Activated naive CD8-positive, alpha-beta T cell treated with anti-CD3 and anti-CD28 coated beads, Interleukin-2, amount 50 U/mL, for 24 hours (primary cell): Measurements from ENCODE around the gene PEAK1.

ENCODE experiments used
- ATAC-seq: fragments of 150-1000 bp; cut with Tn5 transposase; one replicate; pipeline ENCODE4 v1.10.0; 2021
- DNase-seq: peaks from one replicate; pipeline ENCODE4 v3.0.0; 2021
- H3K27ac Mint-ChIP-seq: one replicate; pipeline ENCODE4 v1.8.0; 2021; ENCODE audit warnings: mild to moderate bottlenecking, mixed read lengths
- H3K27me3 Mint-ChIP-seq: one replicate; pipeline ENCODE4 v1.8.0; 2021; ENCODE audit warnings: mixed read lengths
- H3K36me3 Mint-ChIP-seq: one replicate; pipeline ENCODE4 v1.8.0; 2021; ENCODE audit warnings: low read depth, mixed read lengths
- H3K4me1 Mint-ChIP-seq: one replicate; pipeline ENCODE4 v1.8.0; 2021; ENCODE audit warnings: mixed read lengths
- H3K4me3 Mint-ChIP-seq: one replicate; pipeline ENCODE4 v1.8.0; 2021; ENCODE audit warnings: mild to moderate bottlenecking, moderate library complexity, mixed read lengths
- H3K9me3 Mint-ChIP-seq: one replicate; pipeline ENCODE4 v1.8.0; 2021; ENCODE audit warnings: mixed read lengths

PEAK1 gene

DNA sequence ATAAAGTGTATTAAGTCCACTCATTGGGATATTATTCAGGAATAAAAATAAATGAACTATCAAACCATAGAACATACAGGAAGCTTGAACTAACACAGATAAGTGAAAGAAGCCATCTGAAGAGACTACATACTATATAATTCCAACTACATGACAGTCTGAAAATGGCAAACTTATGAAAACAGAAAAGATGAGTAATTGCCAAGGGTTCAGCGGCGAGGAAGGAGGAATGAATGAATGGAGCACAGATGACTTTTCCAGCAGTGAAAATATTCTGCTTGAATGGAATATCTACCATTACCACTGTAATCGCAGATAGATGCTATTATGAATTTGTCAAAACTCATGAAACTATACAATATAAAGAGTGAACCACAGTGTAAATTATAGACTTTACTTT, 79.7 kb downstream of the PEAK1 start:
- no peak overlapping the region for H3K4me3 Mint-ChIP-seq
- H3K27ac Mint-ChIP-seq = no peak overlapping the region
- peaks cover 28% of the 10 kb centered on the region for H3K36me3 Mint-ChIP-seq
- H3K27me3 Mint-ChIP-seq = no peaks in the 10 kb centered on the region
- H3K9me3 Mint-ChIP-seq = peaks cover 10% of the 10 kb centered on the region
- H3K4me1 Mint-ChIP-seq = no peaks in the 10 kb centered on the region
- ATAC-seq (no peak), DNase-seq (no peak)

- no peak for ATAC-seq
- Mint-ChIP-seq H3K4me3 (no peak overlapping the region), H3K4me1 (no peaks in the 10 kb centered on the region), H3K27me3 (no peaks in the 10 kb centered on the region), H3K27ac (no peak overlapping the region), H3K36me3 (peaks cover 5% of the 10 kb centered on the region), H3K9me3 (no peaks in the 10 kb centered on the region)
- DNase-seq = no peak
These were observed 83.9 kb downstream of the PEAK1 start for GRCh38 chr15:77336006-77336405.

- no peaks in the 10 kb centered on the region for H3K9me3 Mint-ChIP-seq
- H3K36me3 Mint-ChIP-seq = peaks cover 4% of the 10 kb centered on the region
- H3K27me3 Mint-ChIP-seq = no peaks in the 10 kb centered on the region
- ATAC-seq (no peak), DNase-seq (no peak)
- H3K4me1 Mint-ChIP-seq = no peaks in the 10 kb centered on the region
- H3K27ac Mint-ChIP-seq = no peak overlapping the region
- no peak overlapping the region for H3K4me3 Mint-ChIP-seq
These were observed 84.6 kb downstream of the PEAK1 start for GRCh38 chr15:77335298-77335697.

- Mint-ChIP-seq H3K4me3 (no peak overlapping the region), H3K9me3 (no peaks in the 10 kb centered on the region), H3K27ac (no peak overlapping the region), H3K4me1 (no peaks in the 10 kb centered on the region), H3K27me3 (no peaks in the 10 kb centered on the region), H3K36me3 (peaks cover 2% of the 10 kb centered on the region)
- DNase-seq = no peak
- no peak for ATAC-seq
These were observed 86.7 kb downstream of the PEAK1 start for GRCh38 chr15:77333166-77333565.

- Mint-ChIP-seq H3K36me3 (no peaks in the 10 kb centered on the region), H3K27ac (no peak overlapping the region), H3K4me3 (no peak overlapping the region), H3K27me3 (no peaks in the 10 kb centered on the region), H3K4me1 (no peaks in the 10 kb centered on the region), H3K9me3 (no peaks in the 10 kb centered on the region)
- DNase-seq (no peak), ATAC-seq (no peak)
These were observed 90.7 kb downstream of the PEAK1 start for GRCh38 chr15:77329202-77329601.

DNA sequence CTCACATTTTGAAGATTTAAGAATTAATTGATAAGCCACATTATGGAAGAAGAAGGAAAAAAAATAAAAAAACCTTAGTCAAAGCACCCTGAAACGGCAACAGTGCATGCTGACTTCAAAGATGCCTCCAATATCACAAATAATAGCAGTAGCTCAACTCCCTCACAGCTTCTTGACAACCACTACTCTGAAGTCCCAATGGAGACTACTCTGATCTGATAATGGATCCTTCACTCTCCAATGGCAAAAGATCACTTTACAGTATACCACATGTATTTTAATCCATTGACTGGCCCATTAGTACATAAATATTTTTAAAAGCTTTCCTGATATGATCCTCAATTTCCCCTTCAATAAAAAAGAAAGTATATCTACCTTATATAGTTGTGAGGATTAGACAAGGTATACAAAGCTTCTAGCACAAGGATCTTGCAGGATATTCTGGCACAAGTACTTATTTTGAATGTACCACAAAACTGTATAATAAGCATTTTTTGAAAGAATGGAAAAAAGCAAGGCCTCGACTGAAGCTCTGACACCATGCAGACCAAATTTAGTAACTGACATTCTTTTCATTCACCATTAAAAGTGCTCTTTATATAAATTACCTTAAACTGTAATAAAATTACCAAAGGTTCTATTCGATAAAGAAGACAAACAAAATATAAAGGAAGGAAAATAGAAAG, 91.9 kb downstream of the PEAK1 start:
- no peak for ATAC-seq
- Mint-ChIP-seq H3K9me3 (no peaks in the 10 kb centered on the region), H3K27ac (no peak overlapping the region), H3K27me3 (no peaks in the 10 kb centered on the region), H3K4me3 (no peak overlapping the region), H3K4me1 (no peaks in the 10 kb centered on the region), H3K36me3 (peaks cover 5% of the 10 kb centered on the region)
- no peak for DNase-seq

DNA sequence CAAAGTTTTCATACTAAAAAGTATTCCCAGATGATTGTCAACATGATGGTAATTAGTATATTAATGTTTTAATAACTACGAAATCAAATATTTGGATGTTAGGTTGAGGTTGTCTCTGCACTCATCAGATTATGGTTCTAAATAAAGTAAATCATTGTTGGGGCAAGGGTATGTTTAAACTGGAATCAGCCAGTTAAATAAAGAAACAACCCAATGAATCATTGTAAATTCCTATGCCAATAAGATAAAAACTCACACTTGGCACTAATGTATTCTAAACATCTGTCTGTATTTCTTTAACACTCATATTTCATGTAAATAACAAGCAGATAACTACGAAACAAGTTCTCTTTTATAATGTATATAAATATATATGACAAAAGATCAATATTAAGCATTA, 92.7 kb downstream of the PEAK1 start:
- no peak for DNase-seq
- Mint-ChIP-seq H3K4me3 (no peak overlapping the region), H3K27me3 (no peaks in the 10 kb centered on the region), H3K27ac (no peak overlapping the region), H3K36me3 (peaks cover 5% of the 10 kb centered on the region), H3K9me3 (no peaks in the 10 kb centered on the region), H3K4me1 (no peaks in the 10 kb centered on the region)
- ATAC-seq = no peak

DNA sequence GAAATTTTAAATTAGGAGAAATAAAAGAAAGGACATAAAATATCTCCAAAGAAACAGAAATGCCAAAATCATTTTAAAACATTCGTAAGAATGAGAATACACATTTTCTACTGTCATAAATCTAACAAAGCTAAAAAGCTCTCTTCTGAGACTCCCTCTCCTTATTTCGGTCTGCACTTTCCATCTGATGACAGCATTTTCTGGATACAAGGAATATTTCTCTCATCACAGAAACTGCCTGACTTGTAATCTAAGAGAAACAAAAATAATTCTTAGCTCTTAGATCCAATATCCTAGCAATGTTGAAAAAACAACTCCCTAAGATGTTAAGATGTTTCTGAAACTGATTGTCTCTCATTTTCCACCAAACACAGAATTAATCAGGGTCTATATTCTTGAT, 93.5 kb downstream of the PEAK1 start:
- DNase-seq = no peak

DNA sequence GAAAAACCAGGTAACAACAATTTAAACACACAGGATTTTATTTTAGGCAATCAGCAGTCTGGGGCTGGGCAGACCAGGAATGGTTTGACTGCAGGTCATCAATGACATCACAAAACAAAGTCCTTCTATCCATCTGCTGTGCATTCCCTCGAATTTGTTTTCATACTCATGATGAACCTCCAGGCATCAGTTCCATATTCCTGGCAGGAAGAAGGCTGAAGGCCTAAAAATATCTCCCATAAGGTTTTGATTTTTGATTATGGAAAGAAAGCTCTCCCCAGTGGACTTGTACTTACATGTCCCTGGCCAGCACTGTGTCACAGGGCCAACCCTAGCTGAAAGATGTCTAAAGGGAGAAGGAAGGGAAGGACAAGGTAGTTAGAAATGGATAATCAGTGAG, 107.4 kb downstream of the PEAK1 start:
- peaks cover 4% of the 10 kb centered on the region for H3K4me1 Mint-ChIP-seq
- H3K9me3 Mint-ChIP-seq = no peaks in the 10 kb centered on the region
- no peaks in the 10 kb centered on the region for H3K36me3 Mint-ChIP-seq
- no peak overlapping the region for H3K27ac Mint-ChIP-seq
- DNase-seq (no peak), ATAC-seq (no peak)
- no peaks in the 10 kb centered on the region for H3K27me3 Mint-ChIP-seq
- no peak overlapping the region for H3K4me3 Mint-ChIP-seq

More for the DNA sequence above, 93.5 kb downstream of the PEAK1 start:
- peaks cover 4% of the 10 kb centered on the region for H3K9me3 Mint-ChIP-seq
- no peaks in the 10 kb centered on the region for H3K27me3 Mint-ChIP-seq
- H3K36me3 Mint-ChIP-seq = peaks cover 9% of the 10 kb centered on the region
- H3K4me1 Mint-ChIP-seq = no peaks in the 10 kb centered on the region
- H3K27ac Mint-ChIP-seq = no peak overlapping the region
- H3K4me3 Mint-ChIP-seq = no peak overlapping the region
- ATAC-seq = no peak

DNA sequence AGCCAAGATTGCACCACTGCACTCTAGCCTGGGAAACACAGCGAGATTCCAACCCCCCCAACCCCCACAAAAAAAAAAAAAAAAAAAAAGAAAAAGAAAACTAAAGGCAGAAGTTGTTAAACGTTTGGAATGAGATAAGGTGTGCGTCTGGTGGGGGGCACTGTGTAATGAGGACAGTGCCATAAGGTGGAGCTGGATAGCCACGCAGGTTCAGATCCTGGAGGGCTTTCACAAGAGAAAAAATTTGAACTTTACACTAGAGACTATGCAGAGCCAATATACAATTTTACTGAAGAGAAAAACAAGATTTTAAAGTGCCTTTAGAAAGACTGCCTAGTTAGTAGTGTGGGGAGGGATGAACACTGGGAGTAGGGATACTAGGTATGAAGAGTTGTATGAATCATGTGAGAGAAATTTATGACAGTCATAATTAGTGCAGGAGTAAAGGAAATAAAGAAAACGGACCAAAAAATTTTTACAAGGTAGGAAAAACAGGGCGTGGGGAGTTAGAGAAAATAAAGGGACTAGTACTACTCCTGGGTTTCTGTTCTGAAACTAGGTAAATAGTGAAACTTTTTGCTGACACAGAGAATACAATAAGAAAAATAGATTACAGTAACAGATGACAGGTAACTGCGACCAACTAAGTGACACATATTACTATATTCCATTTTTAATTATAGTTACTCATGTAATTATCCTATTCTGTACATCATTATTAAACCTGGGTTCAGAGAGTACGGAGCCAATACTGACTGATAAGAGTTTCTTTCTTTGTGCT, 108.1 kb downstream of the PEAK1 start:
- DNase-seq (no peak), ATAC-seq (no peak)
- Mint-ChIP-seq H3K27me3 (no peaks in the 10 kb centered on the region), H3K9me3 (no peaks in the 10 kb centered on the region), H3K27ac (no peak overlapping the region), H3K4me3 (no peak overlapping the region), H3K36me3 (no peaks in the 10 kb centered on the region), H3K4me1 (peaks cover 4% of the 10 kb centered on the region)

- H3K27ac Mint-ChIP-seq = no peak overlapping the region
- peaks cover 4% of the 10 kb centered on the region for H3K4me1 Mint-ChIP-seq
- H3K4me3 Mint-ChIP-seq = no peak overlapping the region
- no peaks in the 10 kb centered on the region for H3K36me3 Mint-ChIP-seq
- DNase-seq (no peak), ATAC-seq (no peak)
- no peaks in the 10 kb centered on the region for H3K27me3 Mint-ChIP-seq
- H3K9me3 Mint-ChIP-seq = no peaks in the 10 kb centered on the region
These were observed 108.9 kb downstream of the PEAK1 start for GRCh38 chr15:77311020-77311419.

DNA sequence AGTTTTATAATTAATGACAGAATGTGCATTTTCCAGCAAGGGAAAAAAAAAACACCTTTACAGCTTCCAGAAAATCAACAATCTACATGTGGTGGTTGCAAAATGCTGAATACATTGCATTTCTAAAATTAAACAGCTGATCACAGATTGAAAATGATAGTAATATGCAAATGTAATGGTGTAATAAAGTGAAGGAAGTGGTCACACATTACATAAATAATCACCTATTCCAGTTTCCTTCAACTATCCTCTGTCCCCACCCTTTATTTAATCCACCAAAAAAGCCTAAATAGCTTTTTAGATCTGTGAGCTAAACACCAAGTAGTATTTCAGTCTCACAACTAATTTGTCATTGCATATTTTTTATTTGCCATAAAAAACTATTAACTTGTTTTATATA, 110.5 kb downstream of the PEAK1 start:
- no peaks in the 10 kb centered on the region for H3K9me3 Mint-ChIP-seq

DNA sequence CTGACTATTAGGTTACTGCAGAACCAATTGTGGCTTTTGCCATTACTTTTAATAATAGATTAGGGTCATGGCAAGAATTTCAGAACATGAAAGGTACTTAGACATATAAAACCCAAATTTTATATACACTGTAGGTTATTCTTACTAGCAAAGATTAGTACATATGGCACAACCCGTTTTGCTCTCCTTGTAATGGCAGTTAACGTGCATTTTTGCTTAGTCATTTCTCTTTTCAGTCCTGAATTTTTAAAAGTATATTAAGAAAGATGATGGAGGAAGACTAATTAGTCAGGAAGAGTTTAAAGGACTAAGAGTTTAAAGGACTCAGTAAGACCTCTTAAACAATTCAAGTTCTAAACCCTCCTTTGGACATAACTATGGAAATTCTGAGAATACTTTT, 114.0 kb downstream of the PEAK1 start:
- Mint-ChIP-seq H3K27me3 (no peaks in the 10 kb centered on the region), H3K36me3 (no peaks in the 10 kb centered on the region), H3K4me3 (no peak overlapping the region), H3K4me1 (peaks cover 2% of the 10 kb centered on the region), H3K27ac (no peak overlapping the region), H3K9me3 (no peaks in the 10 kb centered on the region)
- DNase-seq (no peak), ATAC-seq (no peak)

More for the DNA sequence above, 110.5 kb downstream of the PEAK1 start:
- Mint-ChIP-seq H3K4me1 (peaks cover 4% of the 10 kb centered on the region), H3K36me3 (no peaks in the 10 kb centered on the region), H3K4me3 (no peak overlapping the region), H3K27ac (no peak overlapping the region), H3K27me3 (no peaks in the 10 kb centered on the region)
- DNase-seq (no peak), ATAC-seq (no peak)

DNA sequence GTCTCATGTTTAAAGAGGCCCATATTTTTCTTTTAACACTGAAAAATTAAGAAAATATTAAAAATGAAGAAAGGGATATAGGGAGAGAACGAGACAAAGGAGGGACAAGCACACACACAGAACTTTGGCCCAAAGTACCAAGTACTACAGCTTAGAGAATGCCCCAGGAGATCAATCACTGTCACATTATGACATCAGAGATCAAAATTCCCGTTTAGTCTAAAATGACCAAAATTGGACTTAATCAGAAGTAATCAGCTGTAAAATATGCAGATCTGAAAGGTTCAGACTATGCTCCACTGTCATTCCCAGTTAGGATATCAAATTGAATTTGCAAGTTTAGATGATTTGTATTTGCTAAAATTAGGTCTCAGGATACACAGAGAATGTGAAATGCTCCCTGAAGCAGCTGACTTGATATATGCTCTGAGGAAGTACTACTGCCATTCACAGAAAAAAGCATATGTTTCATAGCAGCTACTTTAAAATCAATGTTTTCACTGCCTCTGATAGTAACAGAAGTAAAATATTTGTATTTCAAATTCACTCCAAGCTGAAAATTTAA, 123.0 kb downstream of the PEAK1 start:
- no peaks in the 10 kb centered on the region for H3K9me3 Mint-ChIP-seq
- ATAC-seq = no peak

DNA sequence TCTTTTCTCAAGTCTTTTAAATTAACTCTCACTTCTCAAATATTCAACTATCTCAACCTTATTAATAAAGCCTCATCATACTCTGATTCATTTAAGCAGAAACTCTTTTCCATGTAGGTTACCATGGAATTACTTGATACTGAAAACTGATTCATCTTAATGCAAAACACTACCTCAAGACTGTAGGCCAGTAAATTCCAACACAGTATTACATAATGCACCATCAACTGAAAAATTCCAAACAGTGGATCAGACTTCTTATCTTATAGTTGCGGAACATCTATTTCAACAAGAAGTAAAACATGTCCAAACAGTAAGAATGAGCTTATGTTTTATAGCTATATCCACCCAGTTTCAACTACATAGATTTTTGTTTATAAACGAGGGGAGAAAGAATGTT, 124.5 kb downstream of the PEAK1 start:
- DNase-seq (no peak), ATAC-seq (no peak)
- Mint-ChIP-seq H3K9me3 (no peaks in the 10 kb centered on the region), H3K27me3 (no peaks in the 10 kb centered on the region), H3K36me3 (no peaks in the 10 kb centered on the region), H3K27ac (no peak overlapping the region), H3K4me1 (no peaks in the 10 kb centered on the region), H3K4me3 (no peak overlapping the region)

More for the DNA sequence above, 123.0 kb downstream of the PEAK1 start:
- no peak for DNase-seq
- H3K4me3 Mint-ChIP-seq = no peak overlapping the region
- no peaks in the 10 kb centered on the region for H3K27me3 Mint-ChIP-seq
- H3K36me3 Mint-ChIP-seq = no peaks in the 10 kb centered on the region
- H3K4me1 Mint-ChIP-seq = no peaks in the 10 kb centered on the region
- no peak overlapping the region for H3K27ac Mint-ChIP-seq
